ENCODE results near the gene LILRA1. TPM values are rescaled to one million over a fixed set of nuclear protein-coding genes. Genes with fewer than 3 reads are reported as not detected.
"Not testable (repeated sequence)": the region's sequence is repeated elsewhere in the genome, so short reads cannot be mapped to it uniquely, and the experiment has no call there.

LILRA1 gene
- total RNA-seq, 1 donor from 2014 or later: not detected

DNA sequence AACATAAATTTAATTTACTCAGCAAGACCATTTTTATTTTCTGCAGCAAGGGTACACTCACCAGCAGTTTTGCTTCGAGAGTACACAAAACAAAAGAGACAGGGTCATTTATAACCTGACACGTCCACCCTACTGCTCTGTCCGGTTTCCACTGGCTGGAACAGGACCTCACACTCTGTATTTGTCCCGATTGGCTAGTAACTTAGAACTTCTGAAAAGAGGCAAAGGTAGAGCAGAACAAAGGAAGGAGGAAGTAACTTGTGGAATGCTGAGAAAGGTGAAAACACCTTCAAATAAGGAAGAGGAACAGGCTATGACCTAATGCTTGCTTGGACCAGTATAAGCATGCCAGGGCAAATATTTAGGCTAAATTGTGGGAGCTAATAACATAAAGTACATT lies 34.5 kb downstream of the LILRA1 start:
- not testable (repeated sequence) for DNase-seq

DNA sequence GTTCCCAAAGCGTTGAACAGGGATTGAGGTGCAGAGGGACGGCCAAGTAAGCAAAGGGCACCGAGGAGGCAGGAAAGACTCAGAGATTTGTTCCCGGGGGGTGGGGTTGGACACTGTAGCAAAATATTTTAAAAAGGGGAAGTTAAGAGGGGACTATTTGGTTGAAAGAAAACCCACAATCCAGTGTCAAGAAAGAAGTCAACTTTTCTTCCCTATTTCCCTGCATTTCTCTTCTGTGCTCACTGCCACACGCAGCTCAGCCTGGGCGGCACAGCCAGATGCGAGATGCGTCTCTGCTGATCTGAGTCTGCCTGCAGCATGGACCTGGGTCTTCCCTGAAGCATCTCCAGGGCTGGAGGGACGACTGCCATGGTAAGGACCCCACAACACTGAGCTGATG lies 36.8 kb downstream of the LILRA1 start, which contains the start of gene LILRB1:
TSS of gene LILRB1 (plus strand) at position 223 of the 400 bp plus-strand sequence. CDS start 590 bp downstream, outside the sequence.
- not testable (repeated sequence) for DNase-seq

DNA sequence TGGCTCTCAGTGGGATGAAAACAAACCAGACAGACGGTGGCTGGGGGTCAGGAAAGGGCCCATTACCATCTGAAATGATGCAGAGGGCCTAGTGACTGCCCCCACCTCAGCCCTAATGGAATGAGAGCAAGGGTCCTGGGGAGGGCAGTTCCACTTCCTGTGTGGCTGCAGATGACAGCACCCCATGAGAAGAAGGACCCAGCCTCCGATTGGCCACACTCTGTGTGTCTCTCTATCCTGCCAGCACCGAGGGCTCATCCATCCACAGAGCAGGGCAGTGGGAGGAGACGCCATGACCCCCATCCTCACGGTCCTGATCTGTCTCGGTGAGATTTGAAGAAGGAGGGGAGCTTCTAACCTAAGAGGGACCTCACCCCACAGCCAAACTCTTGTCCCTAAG lies 37.4 kb downstream of the LILRA1 start:
- DNase-seq: no peak

DNA sequence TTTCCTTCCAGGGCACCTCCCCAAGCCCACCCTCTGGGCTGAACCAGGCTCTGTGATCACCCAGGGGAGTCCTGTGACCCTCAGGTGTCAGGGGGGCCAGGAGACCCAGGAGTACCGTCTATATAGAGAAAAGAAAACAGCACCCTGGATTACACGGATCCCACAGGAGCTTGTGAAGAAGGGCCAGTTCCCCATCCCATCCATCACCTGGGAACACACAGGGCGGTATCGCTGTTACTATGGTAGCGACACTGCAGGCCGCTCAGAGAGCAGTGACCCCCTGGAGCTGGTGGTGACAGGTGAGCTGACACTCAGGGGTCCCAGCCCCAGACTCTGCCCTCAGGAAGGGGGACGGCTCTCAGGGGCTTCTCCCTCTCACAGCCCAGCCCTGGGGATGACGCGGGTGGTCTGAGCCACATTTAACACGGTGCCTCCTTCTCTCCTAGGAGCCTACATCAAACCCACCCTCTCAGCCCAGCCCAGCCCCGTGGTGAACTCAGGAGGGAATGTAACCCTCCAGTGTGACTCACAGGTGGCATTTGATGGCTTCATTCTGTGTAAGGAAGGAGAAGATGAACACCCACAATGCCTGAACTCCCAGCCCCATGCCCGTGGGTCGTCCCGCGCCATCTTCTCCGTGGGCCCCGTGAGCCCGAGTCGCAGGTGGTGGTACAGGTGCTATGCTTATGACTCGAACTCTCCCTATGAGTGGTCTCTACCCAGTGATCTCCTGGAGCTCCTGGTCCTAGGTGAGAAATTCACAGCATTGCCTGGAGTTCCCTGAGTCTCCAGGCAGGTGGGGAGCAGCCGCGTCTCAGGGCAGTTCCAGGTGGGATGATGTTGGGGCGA lies 38.3 kb downstream of the LILRA1 start:
- DNase-seq: not testable (repeated sequence)

DNA sequence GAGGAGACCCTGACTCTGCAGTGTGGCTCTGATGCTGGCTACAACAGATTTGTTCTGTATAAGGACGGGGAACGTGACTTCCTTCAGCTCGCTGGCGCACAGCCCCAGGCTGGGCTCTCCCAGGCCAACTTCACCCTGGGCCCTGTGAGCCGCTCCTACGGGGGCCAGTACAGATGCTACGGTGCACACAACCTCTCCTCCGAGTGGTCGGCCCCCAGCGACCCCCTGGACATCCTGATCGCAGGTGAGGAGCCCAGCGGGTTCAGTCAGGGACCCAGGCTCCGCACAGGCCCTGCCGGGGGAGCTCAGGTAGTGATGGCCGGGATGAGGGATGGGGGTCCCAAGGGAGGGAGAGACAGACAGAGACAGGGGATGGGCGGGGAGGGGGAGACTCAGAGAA lies 39.1 kb downstream of the LILRA1 start:
- not testable (repeated sequence) for DNase-seq

DNA sequence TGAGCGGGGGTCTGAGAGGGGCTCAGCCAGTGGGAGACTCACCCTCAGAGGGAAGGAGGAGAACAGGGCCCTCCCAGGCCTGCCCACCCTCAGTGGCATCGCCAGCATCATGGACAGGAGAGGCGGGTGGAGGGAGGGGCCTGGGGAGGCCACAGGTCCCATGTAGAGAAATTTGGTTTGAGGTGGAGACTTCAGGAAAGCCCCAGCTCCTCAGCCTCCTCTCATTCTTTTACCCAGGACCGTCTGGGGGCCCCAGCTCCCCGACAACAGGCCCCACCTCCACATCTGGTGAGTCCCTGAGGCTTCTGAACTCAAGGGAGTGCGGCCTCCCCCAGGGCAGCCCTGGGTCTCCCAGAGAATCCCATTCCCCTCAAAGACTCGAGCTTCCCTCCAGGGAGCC lies 40.0 kb downstream of the LILRA1 start:
- DNase-seq: no peak

DNA sequence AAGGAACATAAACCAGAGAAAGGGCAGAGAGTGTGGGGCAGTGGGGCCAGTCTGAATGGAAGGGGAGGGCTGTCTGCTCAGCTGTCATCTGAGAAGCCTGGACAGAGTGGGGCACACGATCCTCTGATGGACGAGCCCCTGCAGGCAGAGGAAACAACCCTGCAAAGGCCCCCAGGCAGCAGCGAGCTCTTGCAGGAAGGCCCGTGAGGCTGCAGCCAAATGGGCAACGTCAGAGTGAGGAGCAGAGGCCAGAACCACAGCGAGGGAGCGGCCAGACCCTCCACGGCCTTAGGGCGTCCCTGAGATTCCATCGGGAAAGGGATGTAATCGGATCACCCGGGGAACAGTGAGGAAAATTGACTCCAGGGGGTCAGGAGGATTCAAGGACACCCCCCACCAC lies 42.6 kb downstream of the LILRA1 start:
- DNase-seq: not testable (repeated sequence)

DNA sequence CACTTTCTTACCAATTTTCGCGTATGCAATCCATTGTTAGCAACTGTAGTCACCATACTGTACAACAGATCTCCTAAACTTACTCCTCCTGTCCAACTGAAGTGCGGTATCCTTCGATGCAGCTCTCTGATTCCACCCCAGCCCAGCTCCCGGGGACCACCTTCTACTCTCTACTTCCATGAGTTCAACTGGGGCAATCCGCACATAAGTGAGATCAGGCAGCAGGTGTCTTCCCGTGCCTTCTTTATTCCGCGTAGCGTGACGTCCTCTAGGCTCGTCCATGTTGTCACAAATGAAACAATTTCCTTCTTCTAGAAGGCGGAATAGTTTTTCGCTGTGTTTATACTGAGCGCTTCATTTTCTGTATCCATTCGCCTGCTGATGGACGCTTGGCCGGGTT lies 45.3 kb downstream of the LILRA1 start:
- DNase-seq: no peak

DNA sequence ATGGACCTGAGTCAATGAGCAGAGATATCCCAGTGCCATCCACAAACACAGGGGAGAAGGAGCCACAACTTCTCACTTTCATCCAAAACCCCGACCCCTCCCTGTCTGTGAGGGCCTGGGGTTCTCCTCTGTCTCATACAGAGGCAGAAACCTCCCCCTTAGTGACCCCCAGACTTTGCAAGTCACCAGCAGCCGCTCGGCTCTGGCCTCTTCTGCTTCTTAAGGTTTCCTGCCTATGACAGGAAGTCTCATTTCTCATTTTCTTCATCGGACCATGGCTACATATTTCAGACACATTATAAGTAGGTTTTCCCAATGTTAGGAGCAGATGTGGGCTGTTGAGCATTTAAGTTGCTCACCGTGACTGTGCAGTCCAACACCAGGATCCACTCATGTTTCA lies 49.5 kb downstream of the LILRA1 start:
- DNase-seq: not testable (repeated sequence)

DNA sequence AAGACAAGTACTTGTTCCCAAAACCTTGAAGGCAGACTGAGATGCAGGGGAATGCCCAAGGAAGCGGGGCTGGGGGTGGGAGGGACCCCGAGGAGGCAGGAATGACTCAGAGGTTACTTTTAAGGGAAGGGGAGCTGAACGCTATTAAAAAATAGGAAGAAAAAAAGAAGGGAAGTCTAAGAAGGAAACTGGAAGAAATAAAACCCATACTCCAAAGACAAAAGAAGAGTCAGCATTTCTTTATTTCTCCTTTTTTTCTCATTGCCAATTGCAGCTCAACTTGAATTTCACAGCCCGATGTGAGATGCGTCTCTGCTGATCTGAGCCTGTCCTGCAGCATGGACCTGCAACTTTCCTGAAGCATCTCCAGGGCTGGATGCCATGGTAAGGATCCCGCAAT lies 50.2 kb downstream of the LILRA1 start:
- not testable (repeated sequence) for DNase-seq

DNA sequence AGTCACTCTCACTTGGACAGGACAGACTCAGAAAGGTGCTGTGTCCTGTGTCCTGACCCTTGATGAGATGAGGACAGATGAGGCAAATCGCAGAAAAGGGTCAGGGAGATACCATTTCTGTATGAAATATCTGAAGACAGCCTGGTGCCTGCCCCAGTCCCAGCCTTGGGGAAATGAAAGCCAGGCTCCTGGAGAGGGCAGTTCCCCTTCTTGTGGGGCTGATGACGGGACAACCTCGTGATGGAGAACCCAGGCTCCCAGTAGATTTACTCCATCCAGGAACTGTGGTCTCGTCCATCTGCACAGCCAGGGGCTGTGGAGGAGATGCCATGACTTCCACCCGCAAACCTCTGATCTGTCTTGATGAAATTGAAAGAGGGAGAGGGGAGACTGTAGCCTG lies 50.6 kb downstream of the LILRA1 start:
- DNase-seq: no peak

DNA sequence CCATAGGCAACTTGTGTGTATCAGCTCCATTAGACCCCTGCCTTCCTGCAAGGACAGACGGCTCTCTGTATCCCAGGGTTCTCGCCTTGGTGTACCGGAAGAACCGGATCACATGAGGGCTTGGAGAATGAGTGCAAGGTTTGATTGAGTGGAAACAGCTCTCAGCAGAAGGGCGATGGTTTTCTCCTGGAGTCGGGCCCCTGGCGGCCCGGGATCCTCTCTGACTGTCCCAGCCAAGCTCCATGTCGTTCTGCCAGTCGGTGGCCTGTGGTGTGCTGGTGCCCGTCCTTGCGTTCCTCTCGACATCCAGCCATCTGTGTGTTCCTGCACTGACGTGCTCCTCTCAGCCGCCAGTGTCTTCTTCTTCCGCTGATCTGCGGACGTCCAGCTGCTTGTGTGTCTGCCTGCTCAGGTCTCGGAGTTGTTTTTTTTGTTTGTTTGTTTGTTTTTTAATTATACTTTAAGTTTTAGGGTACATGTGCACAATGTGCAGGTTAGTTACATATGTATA lies 53.0 kb downstream of the LILRA1 start:
- DNase-seq: no peak

DNA sequence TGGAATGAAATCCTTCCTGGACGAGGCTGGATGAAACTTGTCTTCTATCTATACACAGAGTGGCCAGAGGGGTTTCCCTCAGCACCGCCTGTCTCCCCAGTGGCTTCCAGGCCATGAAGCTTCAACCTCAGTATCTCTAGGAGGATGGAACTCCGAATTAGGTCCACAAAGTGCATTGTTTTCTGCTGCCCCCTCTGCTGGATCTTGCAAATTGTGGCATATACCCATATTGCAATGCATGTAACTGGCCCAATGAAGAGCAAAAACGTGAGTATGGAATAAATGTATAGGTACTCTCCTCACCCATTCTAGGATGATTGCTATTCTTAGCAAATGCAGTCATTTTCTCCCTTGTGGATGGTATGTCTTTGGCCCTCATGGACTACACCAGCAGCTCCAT lies 54.7 kb downstream of the LILRA1 start:
- DNase-seq: peak; percentile 6

DNA sequence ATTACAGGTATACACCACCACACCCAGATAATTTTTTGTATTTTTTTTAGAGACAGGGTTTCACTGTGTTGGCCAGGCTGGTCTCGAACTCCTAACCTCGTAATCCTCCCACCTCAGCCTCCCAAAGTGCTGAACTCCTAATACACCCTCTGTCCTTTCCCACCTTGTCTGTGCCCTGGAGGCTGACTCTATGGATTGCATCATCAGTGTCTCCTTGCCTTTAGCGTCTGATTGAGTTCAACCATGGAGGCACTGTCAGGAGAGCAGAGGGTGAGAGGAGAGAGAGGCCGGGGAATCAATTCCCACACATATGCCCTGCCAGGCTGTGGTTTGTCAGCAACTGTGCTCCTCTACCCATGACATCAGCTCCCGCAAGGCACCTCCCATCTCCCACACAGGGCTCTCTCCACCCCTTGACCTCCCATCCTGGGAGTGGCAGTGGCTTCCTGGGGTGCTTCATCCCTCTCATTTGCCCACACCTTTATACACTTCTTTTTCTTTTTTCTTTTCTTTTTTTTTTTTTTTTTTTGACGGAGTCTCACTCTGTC lies 56.8 kb downstream of the LILRA1 start:
- no peak for DNase-seq

Other genes with a start within 250 kb of the LILRA1 start
- not detected in 2 replicates for gene LAIR1, start 228.7 kb upstream of the LILRA1 start, total RNA-seq
- gene TTYH1, start 178.2 kb upstream of the LILRA1 start, total RNA-seq: not detected in 2 replicates
- gene LENG8, start 144.4 kb upstream of the LILRA1 start, total RNA-seq: 40.7 and 41.0 TPM in 2 replicates
- gene LENG9, start 129.9 kb upstream of the LILRA1 start, total RNA-seq: 6.0 and 7.5 TPM in 2 replicates
- gene CDC42EP5, start 120.3 kb upstream of the LILRA1 start, total RNA-seq: 86.9 and 136 TPM in 2 replicates
- not detected in 2 replicates for gene LAIR2, start 90.8 kb upstream of the LILRA1 start, total RNA-seq
- gene LILRA2, start 19.8 kb upstream of the LILRA1 start, total RNA-seq: not detected in 2 replicates
- gene LILRB1, start 36.9 kb downstream of the LILRA1 start, total RNA-seq: not detected in 2 replicates
- not detected in 2 replicates for gene LILRB4, start 69.4 kb downstream of the LILRA1 start, total RNA-seq
- gene KIR3DL3, start 130.8 kb downstream of the LILRA1 start, total RNA-seq: not detected in 2 replicates
- not detected in 2 replicates for gene KIR2DL3, start 144.9 kb downstream of the LILRA1 start, total RNA-seq
- not detected in 2 replicates for gene KIR2DL1, start 176.2 kb downstream of the LILRA1 start, total RNA-seq
- not detected in 2 replicates for gene KIR2DL4, start 210.0 kb downstream of the LILRA1 start, total RNA-seq
- gene KIR3DL1, start 222.8 kb downstream of the LILRA1 start, total RNA-seq: not detected in 2 replicates
- gene KIR2DS4, start 239.0 kb downstream of the LILRA1 start, total RNA-seq: not detected in 2 replicates

Data from dermis blood vessel endothelial cell (primary cell).